Measurements from ENCODE around the gene PLXNA2.

The PLXNA2 gene

DNA sequence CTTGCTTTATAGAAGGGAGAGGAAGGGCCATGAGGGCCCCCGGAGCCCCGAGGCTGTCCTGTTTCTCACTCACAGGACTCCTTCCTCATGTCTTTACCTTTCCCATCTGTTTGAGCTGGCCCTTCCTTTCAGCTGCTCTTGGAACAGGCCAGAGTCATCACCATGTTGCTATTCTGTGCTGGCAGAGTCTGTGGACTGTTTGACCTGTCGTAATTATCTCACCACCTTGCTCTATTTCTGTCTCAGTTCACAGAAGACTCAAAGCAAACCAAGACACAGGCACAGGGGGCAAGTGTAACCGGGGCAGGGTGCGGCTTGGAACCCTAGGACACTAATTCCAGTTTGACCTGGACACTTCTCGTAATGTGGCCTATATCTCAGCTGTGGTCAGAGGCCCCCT lies 228.9 kb downstream of the PLXNA2 start:
- no peak for DNase-seq (ENCODE audit: low spot score)

GRCh38 chr1:208013210-208013609 lies 231.0 kb downstream of the PLXNA2 start:
- DNase-seq (ENCODE audit: low spot score), result no peak

DNA sequence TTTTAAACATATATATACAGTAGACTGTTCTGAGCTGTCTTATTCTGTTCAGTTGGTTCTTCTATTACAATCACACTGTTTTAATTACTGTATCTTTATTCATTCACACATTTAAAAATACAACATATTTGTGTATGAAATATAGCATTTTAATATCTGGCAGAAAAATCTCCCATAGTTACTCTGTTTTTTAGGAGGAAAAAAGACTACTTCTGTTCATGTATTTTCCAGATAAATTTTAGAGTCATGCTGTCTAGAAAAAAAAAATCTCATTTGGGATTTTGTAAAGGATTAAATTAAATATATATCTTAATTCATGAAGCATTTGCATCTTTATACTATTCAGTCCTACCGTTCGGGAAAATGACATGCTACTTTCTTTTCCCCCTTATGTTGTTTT lies 231.5 kb downstream of the PLXNA2 start:
- no peak for DNase-seq (ENCODE audit: low spot score)

GRCh38 chr1:208010487-208011071 lies 233.6 kb downstream of the PLXNA2 start:
- DNase-seq (ENCODE audit: low spot score), result no peak

DNA sequence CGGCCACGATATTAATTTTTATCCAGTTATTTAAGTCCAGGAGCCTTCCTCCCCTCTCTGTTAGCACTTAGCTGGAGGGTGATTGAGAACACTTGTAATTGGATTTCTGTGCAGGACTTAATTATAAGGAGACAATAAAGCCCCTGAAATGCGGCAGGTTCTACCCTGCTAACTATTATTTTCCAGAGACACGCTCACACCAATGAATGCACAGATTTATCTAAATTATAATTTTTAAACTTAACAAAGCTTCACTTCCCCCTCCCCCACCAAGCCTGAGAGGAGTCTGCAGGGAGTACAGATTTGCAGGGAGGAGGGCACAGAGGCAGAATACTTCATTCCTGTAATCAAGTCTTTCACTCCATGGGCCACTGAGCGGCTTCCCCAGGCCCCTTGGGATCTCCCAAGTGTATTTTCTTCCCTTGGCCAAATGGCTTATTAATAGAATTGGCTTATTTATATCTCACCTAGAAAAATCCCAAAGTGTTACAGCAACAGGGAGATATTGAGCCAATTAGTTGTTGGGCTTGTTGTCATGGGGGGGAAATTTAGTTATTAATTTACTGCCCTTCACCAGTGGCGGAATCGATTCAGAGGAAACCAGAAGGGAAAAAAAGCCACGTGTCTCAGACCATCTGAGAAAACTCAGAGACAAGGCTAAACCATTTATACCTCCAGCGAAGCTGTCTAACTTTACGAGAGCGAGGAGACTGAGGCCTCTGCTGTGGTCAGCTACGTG lies 234.3 kb downstream of the PLXNA2 start:
- no peak for DNase-seq (ENCODE audit: low spot score)

GRCh38 chr1:208009303-208009702 lies 234.9 kb downstream of the PLXNA2 start:
- DNase-seq (ENCODE audit: low spot score), result no peak

DNA sequence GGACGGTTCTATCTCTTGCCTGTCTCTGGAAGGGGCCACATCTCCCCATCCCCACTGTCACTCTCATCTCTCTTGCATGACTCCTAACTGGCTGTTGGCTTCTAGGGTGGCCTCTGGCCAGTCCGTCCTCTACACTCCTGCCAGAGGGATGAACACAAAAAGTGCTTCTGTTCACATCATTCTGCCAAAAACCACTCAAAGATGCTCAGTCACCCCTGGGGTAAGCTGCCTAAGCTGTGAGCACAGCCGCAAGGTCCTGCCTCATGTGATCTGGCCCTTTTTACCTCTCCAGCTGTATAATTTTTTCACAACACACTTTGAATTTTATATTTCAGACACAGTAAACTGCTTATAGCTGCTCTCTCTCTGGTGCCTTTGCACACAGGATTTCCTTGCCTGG lies 235.7 kb downstream of the PLXNA2 start:
- DNase-seq (ENCODE audit: low spot score), result no peak

DNA sequence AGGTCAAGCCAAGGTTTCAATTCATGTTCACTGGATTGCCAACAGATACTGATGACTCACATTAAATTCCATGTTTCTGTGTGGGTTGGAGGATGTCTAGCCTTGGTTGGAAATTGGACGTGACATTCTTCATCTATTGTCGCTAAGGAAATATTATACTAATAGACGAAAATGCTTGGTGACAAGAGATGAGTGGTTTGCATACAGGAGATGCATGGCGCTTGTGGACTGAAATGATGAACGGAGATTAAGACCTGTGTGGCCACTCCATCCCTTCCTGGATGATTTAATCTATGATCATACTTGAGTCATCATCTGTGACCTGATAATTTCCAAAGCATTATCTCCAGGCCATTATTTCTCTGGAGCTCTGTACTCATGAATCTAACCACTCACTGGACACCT lies 236.2 kb downstream of the PLXNA2 start:
- peak; percentile 36 for DNase-seq (ENCODE audit: low spot score)

DNA sequence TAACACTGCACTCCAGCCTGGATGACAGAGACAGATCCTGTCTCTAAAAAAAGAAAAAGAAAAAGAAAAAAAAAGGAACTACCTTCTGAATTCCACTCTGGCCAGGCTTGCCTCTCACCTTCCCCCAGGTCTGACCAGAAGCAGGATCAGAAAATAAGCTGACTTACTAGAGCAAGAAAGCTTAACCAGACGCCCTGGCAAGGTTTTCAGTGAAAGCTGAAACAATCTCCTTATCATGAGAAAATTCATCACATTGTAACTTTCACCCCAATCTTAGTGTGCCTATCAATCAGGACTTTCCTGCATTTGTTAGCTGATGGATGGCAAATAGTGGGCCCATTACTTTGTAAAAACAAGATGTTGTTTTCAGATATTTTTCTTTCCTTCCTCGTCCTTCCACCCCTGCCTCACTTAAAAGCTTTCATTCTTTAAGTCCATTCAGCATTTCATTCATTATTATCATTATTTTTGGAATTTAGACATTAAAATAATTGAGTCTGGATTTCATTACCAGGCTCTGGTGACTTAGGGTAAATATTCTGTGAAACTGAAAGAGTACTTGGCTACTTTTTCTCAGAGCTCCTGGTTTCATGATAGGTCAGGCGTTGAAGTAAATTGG lies 236.8 kb downstream of the PLXNA2 start:
- DNase-seq (ENCODE audit: low spot score), result no peak

DNA sequence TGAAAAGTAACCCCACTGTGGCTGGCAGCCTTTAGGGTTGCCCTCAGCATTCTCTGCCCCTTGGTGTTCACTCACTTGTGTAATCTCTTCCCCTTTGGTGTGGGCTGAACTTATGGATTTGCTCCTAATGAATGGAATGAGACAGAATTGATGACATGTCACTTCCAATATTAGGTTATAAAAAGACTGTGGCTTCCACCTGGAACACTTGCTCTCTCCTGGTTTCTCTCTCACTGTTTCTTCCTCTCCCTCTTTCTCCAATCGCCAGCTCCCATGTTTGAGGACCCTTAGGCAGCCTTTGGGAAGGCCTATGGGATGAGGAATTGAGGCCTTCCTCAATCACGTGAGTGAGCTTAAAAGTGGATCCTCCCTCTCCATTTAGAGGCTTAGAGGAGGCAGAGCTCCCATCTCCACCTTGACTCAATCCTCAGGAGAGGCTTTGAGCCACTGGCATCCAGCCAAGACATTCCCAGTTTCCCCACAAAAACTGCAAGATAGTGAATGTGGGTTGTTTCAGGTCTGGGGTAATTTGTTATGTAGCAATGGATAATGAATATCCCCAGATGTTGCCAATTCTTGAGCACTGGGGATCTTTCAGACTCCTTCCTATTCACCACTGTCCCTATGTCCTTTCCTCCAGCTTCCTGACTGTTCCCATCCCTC lies 237.8 kb downstream of the PLXNA2 start:
- no peak for DNase-seq (ENCODE audit: low spot score)

- DNase-seq (ENCODE audit: low spot score), result no peak
These were observed 239.3 kb downstream of the PLXNA2 start for GRCh38 chr1:208004851-208005250.

- no peak for DNase-seq (ENCODE audit: low spot score)
These were observed 240.9 kb downstream of the PLXNA2 start for GRCh38 chr1:208003241-208003640.

DNA sequence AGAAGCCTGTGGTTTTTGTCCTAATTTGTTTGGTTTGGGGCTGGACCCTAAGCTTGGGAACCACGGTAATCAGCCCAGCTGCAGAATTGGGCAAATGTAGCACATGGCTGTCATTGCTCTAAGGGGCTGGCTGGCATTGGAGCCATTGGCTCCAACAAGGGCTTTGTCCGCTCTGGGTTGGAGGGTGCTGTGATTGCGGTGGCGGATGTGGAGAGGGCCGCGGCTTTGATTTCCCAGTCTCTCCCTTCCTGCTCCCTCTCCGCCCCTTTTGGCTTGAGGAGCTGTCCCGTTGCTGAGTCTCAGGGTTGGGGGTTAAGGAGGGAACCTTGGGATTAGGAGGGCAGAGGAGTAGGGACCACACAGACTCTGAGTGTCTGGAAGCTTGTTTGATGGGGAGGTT lies 241.5 kb downstream of the PLXNA2 start:
- no peak for DNase-seq (ENCODE audit: low spot score)

DNA sequence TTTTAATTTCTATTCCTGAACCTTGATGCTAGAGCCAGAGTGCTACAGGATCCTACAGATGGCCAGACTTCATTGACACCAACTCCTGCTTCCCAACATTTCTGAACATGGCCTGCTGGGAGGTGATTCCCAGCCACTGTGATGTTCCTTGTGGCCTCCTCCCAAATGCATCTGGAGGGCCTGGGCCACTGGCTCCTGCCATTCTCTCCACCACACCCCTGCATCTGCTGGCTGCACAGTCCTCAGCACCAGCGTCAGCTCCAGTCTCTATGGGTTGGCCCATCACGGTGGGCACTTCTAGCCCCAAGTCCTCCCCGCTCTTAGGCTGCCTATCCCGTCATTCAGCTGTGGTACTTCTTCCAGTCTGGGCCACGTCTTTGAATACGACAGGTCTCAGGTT lies 242.1 kb downstream of the PLXNA2 start:
- DNase-seq (ENCODE audit: low spot score), result no peak

- no peak for DNase-seq (ENCODE audit: low spot score)
These were observed 243.7 kb downstream of the PLXNA2 start for GRCh38 chr1:208000504-208000903.

- no peak for DNase-seq (ENCODE audit: low spot score)
These were observed 244.2 kb downstream of the PLXNA2 start for GRCh38 chr1:207999972-208000371.

DNA sequence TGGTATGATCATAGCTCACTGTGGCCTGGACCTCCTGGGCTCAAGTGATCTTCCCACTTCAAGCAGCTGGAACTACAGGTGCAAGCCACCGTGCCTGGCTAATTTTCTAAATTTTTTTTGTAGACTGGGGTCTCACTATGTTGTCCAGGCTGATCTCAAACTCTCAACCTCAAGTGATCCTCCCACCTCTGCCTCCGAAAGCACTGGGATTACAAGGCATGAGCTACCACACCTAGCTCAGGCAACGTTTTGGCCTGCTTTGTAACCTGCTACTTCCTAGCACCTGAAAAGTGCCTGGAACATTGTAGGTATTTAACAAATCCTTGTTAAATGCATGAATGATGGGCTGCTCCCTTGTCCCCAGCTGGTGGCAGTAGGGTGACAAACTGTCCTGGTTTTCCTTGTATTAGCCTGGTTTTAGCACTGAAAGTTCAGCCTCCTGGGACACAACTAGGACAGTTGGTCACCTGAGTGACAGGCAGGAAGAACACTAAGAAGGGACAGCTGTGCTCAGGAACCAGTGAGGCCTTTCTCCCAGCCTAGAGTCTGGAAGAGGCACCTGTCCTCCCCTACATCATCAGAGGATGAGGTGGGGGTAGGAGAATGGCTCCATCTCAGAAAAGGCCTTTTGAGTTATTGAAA lies 244.8 kb downstream of the PLXNA2 start:
- no peak for DNase-seq (ENCODE audit: low spot score)

DNA sequence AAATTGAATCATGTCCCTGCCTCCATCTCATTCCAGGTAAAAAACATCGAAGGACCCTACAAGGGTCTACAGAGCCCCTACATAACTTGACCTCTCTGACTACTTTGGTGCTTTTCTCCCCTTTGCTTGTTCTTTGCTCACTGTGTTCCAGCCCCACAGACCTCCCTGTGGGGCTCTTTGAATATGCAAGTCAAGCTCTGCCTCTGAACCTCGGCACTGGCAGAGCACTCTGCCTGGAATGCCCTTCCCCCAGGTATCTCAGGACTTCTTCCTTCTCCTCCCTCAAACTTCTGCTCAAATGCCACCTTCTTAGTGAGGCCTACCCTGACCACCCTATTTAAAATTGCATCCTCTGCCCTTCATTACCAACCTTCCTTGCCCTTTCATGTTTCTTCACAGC lies 245.5 kb downstream of the PLXNA2 start:
- DNase-seq (ENCODE audit: low spot score), result no peak

DNA sequence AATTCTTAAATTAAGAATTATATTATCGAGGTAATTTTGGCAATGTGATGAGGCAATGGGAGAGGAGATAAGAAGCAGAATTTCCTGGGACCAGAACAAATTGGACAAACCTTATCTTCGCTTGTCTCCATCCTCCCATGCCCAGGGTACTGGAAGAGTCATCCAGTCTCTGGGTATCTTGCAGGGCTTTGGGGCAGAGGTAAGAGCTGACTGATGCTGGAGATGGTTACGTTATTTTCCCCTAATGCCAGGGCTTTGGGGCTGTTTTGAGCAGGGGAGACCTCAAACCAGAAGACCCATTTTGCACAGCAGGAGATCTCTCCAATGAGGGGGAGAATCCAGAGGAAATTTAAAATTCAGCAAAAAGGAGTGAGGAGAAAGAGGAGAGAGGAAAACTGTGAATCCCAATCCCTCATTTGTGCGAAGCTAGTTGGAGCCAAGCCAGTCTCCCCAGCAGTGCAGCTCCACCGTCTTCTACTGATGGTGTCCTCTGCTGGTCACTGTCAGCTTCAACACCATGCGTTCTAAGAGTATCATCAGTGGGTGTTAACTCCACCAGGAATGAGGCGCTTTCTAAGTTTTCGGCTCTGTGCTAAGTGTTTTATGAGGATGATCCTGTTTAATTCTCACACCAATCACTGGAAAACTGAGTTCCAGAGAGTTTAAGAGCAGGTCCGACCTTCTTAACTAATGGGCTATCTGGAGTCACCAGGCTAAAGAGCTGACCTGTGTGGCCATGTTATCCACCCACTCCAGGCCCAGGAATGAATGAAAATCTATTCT lies 246.5 kb downstream of the PLXNA2 start:
- peak; percentile 72 for DNase-seq (ENCODE audit: low spot score)

DNA sequence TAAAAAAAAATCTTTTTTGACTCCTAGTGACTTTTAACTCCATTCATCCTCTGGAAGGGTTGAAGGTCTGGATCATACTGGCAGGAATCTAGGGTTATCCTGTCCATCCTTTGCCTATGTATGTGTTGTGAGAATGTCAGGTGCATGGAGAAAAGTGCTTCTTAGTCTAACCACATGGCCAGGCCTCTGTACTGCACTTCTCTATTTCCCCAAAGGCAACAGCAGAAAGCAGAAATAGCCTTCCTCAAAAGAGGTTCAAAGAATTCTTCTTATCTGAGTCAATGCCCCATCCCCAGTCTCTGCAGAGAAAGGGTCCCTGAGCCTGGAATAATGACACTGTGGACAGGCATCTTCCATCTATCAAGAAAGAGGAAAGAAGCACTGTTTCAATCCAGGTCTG lies 247.5 kb downstream of the PLXNA2 start:
- no peak for DNase-seq (ENCODE audit: low spot score)

GRCh38 chr1:207995576-207995975 lies 248.6 kb downstream of the PLXNA2 start:
- DNase-seq (ENCODE audit: low spot score), result no peak

Data from RKO (cell line).